Measurements from ENCODE around the gene NLGN1. TPM values are rescaled to one million over a fixed set of nuclear protein-coding genes. Genes with fewer than 3 reads are reported as not detected.

Gene NLGN1
- total and polyA plus RNA-seq, 2 of the 8 experiments (the other 6 are each of a cell fraction or from before 2014, with no cell fraction given), result 7.8 to 14.8 TPM

DNA sequence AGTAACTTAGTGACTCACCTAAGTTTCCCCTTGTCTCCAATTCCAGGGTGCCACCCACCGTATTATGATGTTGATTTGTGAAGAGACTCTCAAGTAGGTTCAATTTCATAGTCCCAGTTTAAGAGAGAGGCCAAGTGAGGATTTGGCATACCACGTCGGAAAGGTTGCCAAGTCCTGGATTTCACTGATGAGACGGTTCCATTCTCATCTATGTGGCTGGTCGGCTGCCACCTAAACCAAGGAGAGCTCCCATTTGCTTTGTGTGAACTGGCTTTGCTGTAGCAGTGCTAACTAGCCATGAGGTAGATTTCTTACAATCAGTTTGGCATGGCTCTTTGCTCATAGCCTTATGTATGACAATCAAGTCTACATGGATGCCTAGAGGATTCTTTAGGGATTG lies 653.6 kb downstream of the NLGN1 start:
- H4K20me1 ChIP-seq (replicated peaks in 1 of 2; ENCODE audit: control insufficient read depth in 1 of 2, insufficient read depth in 2 of 2, low read length in 2 of 2), result no peaks in the 10 kb centered on the region
- 86% methylated on average over 5 of the region's 5 CpGs; no CpG with 5 or more reads in 1 of the 2 experiments for WGBS, 2 experiments (ENCODE audit: extremely low coverage in 1 of 2, insufficient coverage in 1 of 2, insufficient read length in 1 of 2, insufficient replicate concordance in 2 of 2, low coverage in 1 of 2, low lambda C conversion rate in 2 of 2, missing lambda C conversion rate in 1 of 2)
- H4K8ac ChIP-seq (ENCODE audit: extremely low read depth, insufficient read depth, low read length), result no peak overlapping the region
- no peak overlapping the region for H3K4ac ChIP-seq (replicated peaks; ENCODE audit: insufficient read length, low read depth, low read length)
- no peak overlapping the region for H4K91ac ChIP-seq (replicated peaks; ENCODE audit: insufficient read length, low read length)
- H2AFZ ChIP-seq (ENCODE audit: low read length), result no peak overlapping the region
- H2BK5ac ChIP-seq (ENCODE audit: low read depth, low read length), result no peak overlapping the region
- H2BK120ac ChIP-seq (replicated peaks; ENCODE audit: low read depth, low read length), result no peak overlapping the region
- H3K27me3 ChIP-seq (replicated peaks in 1 of 4; ENCODE audit: control insufficient read depth in 3 of 4, extremely low read depth in 1 of 4, insufficient read depth in 3 of 4, low read length in 3 of 4), result no peaks in the 10 kb centered on the region
- H3K18ac ChIP-seq (ENCODE audit: extremely low read depth, low read length), result no peak overlapping the region
- peak in 1 of 2 experiments; percentile 9 for DNase-seq (ENCODE audit: low read depth in 1 of 2, low spot score in 2 of 2)
- no peak overlapping the region for H3K23ac ChIP-seq (ENCODE audit: insufficient read length)
- H3K4me2 ChIP-seq (ENCODE audit: insufficient read depth in 1 of 2, low read depth in 2 of 2, low read length in 2 of 2), result no peak overlapping the region
- H3K4me3 ChIP-seq (ENCODE audit: extremely low read depth in 1 of 4, insufficient read depth in 2 of 4, low read depth in 3 of 4, low read length in 4 of 4), result no peak overlapping the region
- H2BK20ac ChIP-seq (ENCODE audit: low read length), result no peak overlapping the region
- no peak overlapping the region for H3K9ac ChIP-seq (replicated peaks in 1 of 4; ENCODE audit: extremely low read depth in 1 of 4, low read depth in 3 of 4, low read length in 3 of 4)
- no peaks in the 10 kb centered on the region for H3K79me2 ChIP-seq (ENCODE audit: control insufficient read depth in 1 of 2, insufficient read depth in 2 of 2, low read length in 2 of 2)
- POLR2A ChIA-PET (ENCODE audit: partially characterized antibody), result no interaction called here
- no peak overlapping the region for H2BK12ac ChIP-seq (ENCODE audit: low read depth, low read length)
- H3K4me1 ChIP-seq (replicated peaks in 1 of 4; ENCODE audit: control insufficient read depth in 3 of 4, insufficient read depth in 4 of 4, low read length in 3 of 4), result no peaks in the 10 kb centered on the region; a peak in 1 of 7 replicates
- FAIRE-seq, result no peak
- no peaks in the 10 kb centered on the region for H3K9me3 ChIP-seq (ENCODE audit: insufficient read depth in 2 of 2, low read depth in 1 of 2, low read length in 1 of 2)
- CTCF ChIA-PET (ENCODE audit: partially characterized antibody), result no interaction called here
- no peak overlapping the region for H4K5ac ChIP-seq (ENCODE audit: insufficient read length, low read depth, low read length)
- no peak overlapping the region for H2BK15ac ChIP-seq (ENCODE audit: low read length)
- H3K56ac ChIP-seq (replicated peaks; ENCODE audit: insufficient read length, low read depth, low read length), result no peak overlapping the region
- H3K27ac ChIP-seq (ENCODE audit: low read depth, low read length), result no peak overlapping the region
- H3K14ac ChIP-seq (ENCODE audit: insufficient read length), result no peak overlapping the region
- no peak for TF ChIP-seq JUN (IDR thresholded peaks at IDR 0.05; ENCODE audit: low read depth, low read length)
- TF ChIP-seq SP2 (IDR thresholded peaks at IDR 0.05; ENCODE audit: low read length), result no peak
- TF ChIP-seq ZNF274 (IDR thresholded peaks at IDR 0.05; ENCODE audit: borderline replicate concordance, extremely low read depth, low read length), result no peak
- no peak for TF ChIP-seq SP1 (IDR thresholded peaks at IDR 0.05; ENCODE audit: low read depth, low read length)
- TF ChIP-seq EP300 (IDR thresholded peaks at IDR 0.05; ENCODE audit: borderline replicate concordance in 1 of 2, low read depth in 2 of 2, low read length in 2 of 2), result no peak
- TF ChIP-seq YY1 (IDR thresholded peaks at IDR 0.05; ENCODE audit: low read depth, low read length), result no peak
- no peak for TF ChIP-seq BCL11A (IDR thresholded peaks at IDR 0.05; ENCODE audit: low read depth in 2 of 2, low read length in 2 of 2)
- no peak for TF ChIP-seq CEBPB (IDR thresholded peaks at IDR 0.05; ENCODE audit: low read depth, low read length)
- TF ChIP-seq POLR2AphosphoS5 (IDR thresholded peaks at IDR 0.05; ENCODE audit: low read depth, low read length), result no peak
- TF ChIP-seq SIX5 (IDR thresholded peaks at IDR 0.05; ENCODE audit: low read depth, low read length), result no peak
- no peak for TF ChIP-seq TAF1 (IDR thresholded peaks at IDR 0.05; ENCODE audit: low read depth, low read length)
- no peak for TF ChIP-seq SUZ12 (IDR thresholded peaks at IDR 0.05; ENCODE audit: low read length)
- TF ChIP-seq, protein P1, sequence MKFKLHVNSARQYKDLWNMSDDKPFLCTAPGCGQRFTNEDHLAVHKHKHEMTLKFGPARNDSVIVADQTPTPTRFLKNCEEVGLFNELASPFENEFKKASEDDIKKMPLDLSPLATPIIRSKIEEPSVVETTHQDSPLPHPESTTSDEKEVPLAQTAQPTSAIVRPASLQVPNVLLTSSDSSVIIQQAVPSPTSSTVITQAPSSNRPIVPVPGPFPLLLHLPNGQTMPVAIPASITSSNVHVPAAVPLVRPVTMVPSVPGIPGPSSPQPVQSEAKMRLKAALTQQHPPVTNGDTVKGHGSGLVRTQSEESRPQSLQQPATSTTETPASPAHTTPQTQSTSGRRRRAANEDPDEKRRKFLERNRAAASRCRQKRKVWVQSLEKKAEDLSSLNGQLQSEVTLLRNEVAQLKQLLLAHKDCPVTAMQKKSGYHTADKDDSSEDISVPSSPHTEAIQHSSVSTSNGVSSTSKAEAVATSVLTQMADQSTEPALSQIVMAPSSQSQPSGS (IDR thresholded peaks at IDR 0.05; ENCODE audit: low read length), result no peak
- H3K23me2 ChIP-seq (ENCODE audit: low read depth, low read length), result no peaks in the 10 kb centered on the region
- H3K36me3 ChIP-seq (ENCODE audit: control insufficient read depth in 2 of 4, insufficient read depth in 4 of 4, low read length in 3 of 4), result no peaks in the 10 kb centered on the region
- no peak overlapping the region for H2AK5ac ChIP-seq (ENCODE audit: low read depth, low read length)
- no peaks in the 10 kb centered on the region for H3K79me1 ChIP-seq (ENCODE audit: low read depth, low read length)
